Caco-2 (cell line): Measurements from ENCODE around the gene SPPL3. TPM values are rescaled to one million over a fixed set of nuclear protein-coding genes. Genes with fewer than 3 reads are reported as not detected.

Source experiments
- BruUV-seq: library from RNA; stranded (reverse); fragments of 400-500 nt; replicated peaks from 2 replicates; lab custom pipeline; 2021; lab: Mats Ljungman, UMichigan
- CTCF ChIA-PET: fragments of 300-600 bp; sonication (Branson Sonifier 250); formaldehyde crosslinking; loops from one replicate; lab custom pipeline; 2022; ENCODE audit warnings: antibody characterized with exemption; lab: Charles Lee
- POLR2A ChIA-PET: fragments of 300-600 bp; sonication (Branson Sonifier 250); formaldehyde crosslinking; loops from one replicate; lab custom pipeline; 2022; ENCODE audit warnings: antibody characterized with exemption; lab: Charles Lee
- DNase-seq, 2 experiments: peaks; one replicate each; pipeline versions ENCODE4 v3.0.0 to v3.0.0-alpha.2; 2020 to 2022
- H3K27me3 ChIP-seq: replicated peaks from 2 replicates; pipeline ENCODE4 v1.6.0; 2011; ENCODE audit warnings: low read length; ENCODE audit not compliant: control insufficient read depth, insufficient read depth
- H3K36me3 ChIP-seq: 2 replicates; pipeline ENCODE4 v1.5.1; 2011; ENCODE audit warnings: low read length; ENCODE audit not compliant: control insufficient read depth, insufficient read depth
- H3K4me1 ChIP-seq: fragments of 250-450 bp; sonication (Bioruptor Pico); 2 replicates; pipeline ENCODE4 v1.5.1; 2020; ENCODE audit warnings: mild to moderate bottlenecking
- H3K4me3 ChIP-seq: 2 replicates; pipeline ENCODE4 v1.5.1; 2011; ENCODE audit warnings: low read depth, mild to moderate bottlenecking, control low read depth, low read length
- H3K9me3 ChIP-seq: fragments of 250-450 bp; sonication (Bioruptor Pico); 2 replicates; pipeline ENCODE4 v1.5.1; 2020; ENCODE audit warnings: mild to moderate bottlenecking, moderate library complexity
- H3K27ac Mint-ChIP-seq: one replicate; pipeline ENCODE4 v1.8.0; 2022; ENCODE audit warnings: mixed read lengths; ENCODE audit not compliant: unreplicated experiment
- H3K27me3 Mint-ChIP-seq: one replicate; pipeline ENCODE4 v1.8.0; 2022; ENCODE audit warnings: mixed read lengths; ENCODE audit not compliant: insufficient read depth, unreplicated experiment
- H3K36me3 Mint-ChIP-seq: one replicate; pipeline ENCODE4 v1.8.0; 2022; ENCODE audit warnings: mild to moderate bottlenecking, mixed read lengths; ENCODE audit not compliant: insufficient read depth, unreplicated experiment
- H3K4me1 Mint-ChIP-seq: one replicate; pipeline ENCODE4 v1.8.0; 2022; ENCODE audit warnings: low read depth, mixed read lengths; ENCODE audit not compliant: unreplicated experiment
- H3K4me3 Mint-ChIP-seq: one replicate; pipeline ENCODE4 v1.8.0; 2022; ENCODE audit warnings: mild to moderate bottlenecking, moderate library complexity, mixed read lengths; ENCODE audit not compliant: unreplicated experiment
- H3K9me3 Mint-ChIP-seq: one replicate; pipeline ENCODE4 v1.8.0; 2022; ENCODE audit warnings: mixed read lengths; ENCODE audit not compliant: unreplicated experiment
- intact Hi-C: fragments of 100-400 bp; cut with micrococcal nuclease; formaldehyde crosslinking; loops from one replicate; pipeline ENCODE4 v1.10.0; 2022; ENCODE audit not compliant: unreplicated experiment
- total RNA-seq: library from RNA; stranded (reverse); gene quantifications from 2 replicates; pipeline ENCODE4 v1.2.3, GENCODE V29; 2022
- TF ChIP-seq, protein P1 (sequence below), 2 experiments: fragments of 200-600 bp in 1 of 2; IDR thresholded peaks; 1 replicate in 1 of 2; 2 replicates in 1 of 2; pipeline versions ENCODE4 v1.5.1 to v1.8.0; 2011 to 2022; ENCODE audit warnings: antibody characterized with exemption in 1 of 2, control low read depth in 1 of 2, inconsistent platforms in 1 of 2, low read depth in 1 of 2, low read length in 1 of 2, mild to moderate bottlenecking in 1 of 2, moderate library complexity in 1 of 2; ENCODE audit not compliant: insufficient read depth in 1 of 2, severe bottlenecking in 1 of 2, unreplicated experiment in 1 of 2

Gene SPPL3
- total RNA-seq, 1 experiment from 2014 or later: 63.4 TPM

- Mint-ChIP-seq H3K4me3 (no peak overlapping the region), H3K27ac (no peak overlapping the region), H3K4me1 (peaks cover 23% of the 10 kb centered on the region), H3K36me3 (peaks cover 25% of the 10 kb centered on the region), H3K27me3 (no peaks in the 10 kb centered on the region), H3K9me3 (no peaks in the 10 kb centered on the region)
- H3K4me3 ChIP-seq: no peak overlapping the region
- ChIA-PET CTCF (no interaction called here), POLR2A (interaction anchor here (0.8 kb wide), 1 partner anchor 58 kb away, joined by 3 read pairs; no protein-coding TSS in a partner anchor)
- H3K4me1 ChIP-seq: peaks cover 13% of the 10 kb centered on the region
- TF ChIP-seq, protein P1, sequence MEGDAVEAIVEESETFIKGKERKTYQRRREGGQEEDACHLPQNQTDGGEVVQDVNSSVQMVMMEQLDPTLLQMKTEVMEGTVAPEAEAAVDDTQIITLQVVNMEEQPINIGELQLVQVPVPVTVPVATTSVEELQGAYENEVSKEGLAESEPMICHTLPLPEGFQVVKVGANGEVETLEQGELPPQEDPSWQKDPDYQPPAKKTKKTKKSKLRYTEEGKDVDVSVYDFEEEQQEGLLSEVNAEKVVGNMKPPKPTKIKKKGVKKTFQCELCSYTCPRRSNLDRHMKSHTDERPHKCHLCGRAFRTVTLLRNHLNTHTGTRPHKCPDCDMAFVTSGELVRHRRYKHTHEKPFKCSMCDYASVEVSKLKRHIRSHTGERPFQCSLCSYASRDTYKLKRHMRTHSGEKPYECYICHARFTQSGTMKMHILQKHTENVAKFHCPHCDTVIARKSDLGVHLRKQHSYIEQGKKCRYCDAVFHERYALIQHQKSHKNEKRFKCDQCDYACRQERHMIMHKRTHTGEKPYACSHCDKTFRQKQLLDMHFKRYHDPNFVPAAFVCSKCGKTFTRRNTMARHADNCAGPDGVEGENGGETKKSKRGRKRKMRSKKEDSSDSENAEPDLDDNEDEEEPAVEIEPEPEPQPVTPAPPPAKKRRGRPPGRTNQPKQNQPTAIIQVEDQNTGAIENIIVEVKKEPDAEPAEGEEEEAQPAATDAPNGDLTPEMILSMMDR (IDR thresholded peaks at IDR 0.05; ENCODE audit: insufficient read depth in 1 of 2, low read depth in 1 of 2, low read length in 1 of 2, severe bottlenecking in 1 of 2, unreplicated experiment in 1 of 2): no peak
- peaks cover 13% of the 10 kb centered on the region; the same call in 1 of the 2 replicates for H3K9me3 ChIP-seq
- intact Hi-C loops: loop anchor here (2.0 kb wide), 1 partner anchor 22 kb away; no protein-coding TSS in a partner anchor
- H3K27me3 ChIP-seq: no peaks in the 10 kb centered on the region
- H3K36me3 ChIP-seq: no peaks in the 10 kb centered on the region
- BruUV-seq: no TSS peak
- DNase-seq: no peak
Observed at GRCh38 chr12:120798696-120799095, 105.5 kb downstream of the SPPL3 start.

- Histone ChIP-seq H3K9me3 (peaks cover 13% of the 10 kb centered on the region; the same call in 1 of the 2 replicates), H3K4me3 (no peak overlapping the region), H3K4me1 (peaks cover 13% of the 10 kb centered on the region), H3K27me3 (no peaks in the 10 kb centered on the region), H3K36me3 (no peaks in the 10 kb centered on the region)
- intact Hi-C loops: loop anchor here (2.0 kb wide), 1 partner anchor 21 kb away; no protein-coding TSS in a partner anchor
- TF ChIP-seq, protein P1 (IDR thresholded peaks at IDR 0.05; ENCODE audit: insufficient read depth in 1 of 2, low read depth in 1 of 2, low read length in 1 of 2, severe bottlenecking in 1 of 2, unreplicated experiment in 1 of 2): no peak
- H3K27me3 Mint-ChIP-seq: no peaks in the 10 kb centered on the region
- no peaks in the 10 kb centered on the region for H3K9me3 Mint-ChIP-seq
- CTCF ChIA-PET: interaction anchor here (0.6 kb wide), 1 partner anchor 308 kb away, joined by 4 read pairs; no protein-coding TSS in a partner anchor
- no peak overlapping the region for H3K27ac Mint-ChIP-seq
- no TSS peak for BruUV-seq
- peaks cover 23% of the 10 kb centered on the region for H3K4me1 Mint-ChIP-seq
- H3K36me3 Mint-ChIP-seq: peaks cover 29% of the 10 kb centered on the region
- no peak for DNase-seq
- POLR2A ChIA-PET: no interaction called here
- H3K4me3 Mint-ChIP-seq: no peak overlapping the region
Observed at GRCh38 chr12:120797677-120798642, 106.2 kb downstream of the SPPL3 start.

DNA sequence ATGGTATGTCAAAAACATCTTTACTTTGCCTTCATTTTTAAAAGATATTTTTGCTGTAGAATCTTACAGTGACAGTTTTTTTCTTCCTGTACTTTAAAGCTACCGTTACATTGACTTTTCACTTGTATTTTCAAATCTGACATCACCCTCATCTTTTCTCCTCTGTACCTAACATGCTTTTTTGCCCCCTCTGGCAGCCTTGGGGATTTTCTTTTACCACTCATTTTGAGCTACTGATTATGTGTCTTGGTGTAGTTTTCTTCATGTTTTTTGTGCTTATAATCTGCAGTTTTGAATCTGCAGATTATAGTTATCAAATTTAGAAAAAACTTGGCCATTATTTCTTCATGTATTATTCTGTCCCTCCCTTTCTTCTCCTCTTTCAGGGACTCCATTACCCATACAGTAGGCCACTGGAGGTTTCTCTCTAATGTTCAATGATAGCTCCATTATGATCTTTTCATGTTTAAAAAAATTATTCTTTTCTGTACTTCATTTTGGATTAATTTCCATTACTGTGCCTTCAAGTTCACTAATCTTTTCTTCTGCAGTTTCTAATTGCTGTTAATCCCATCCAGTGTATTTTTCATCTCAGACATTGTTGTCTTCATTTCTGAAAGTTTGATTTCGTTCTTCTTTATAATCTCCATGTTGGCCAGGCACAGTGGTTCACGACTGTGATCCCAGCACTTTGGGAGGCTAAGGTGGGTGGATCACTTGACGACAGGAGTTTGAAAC lies 108.5 kb downstream of the SPPL3 start:
- POLR2A ChIA-PET: no interaction called here
- Histone ChIP-seq H3K36me3 (no peaks in the 10 kb centered on the region), H3K4me1 (peaks cover 24% of the 10 kb centered on the region), H3K4me3 (no peak overlapping the region), H3K9me3 (peaks cover 13% of the 10 kb centered on the region; the same call in 1 of the 2 replicates), H3K27me3 (no peaks in the 10 kb centered on the region)
- Mint-ChIP-seq H3K4me3 (no peak overlapping the region), H3K9me3 (no peaks in the 10 kb centered on the region), H3K4me1 (peaks cover 20% of the 10 kb centered on the region), H3K36me3 (peaks cover 32% of the 10 kb centered on the region), H3K27me3 (no peaks in the 10 kb centered on the region), H3K27ac (no peak overlapping the region)
- TF ChIP-seq, protein P1 (IDR thresholded peaks at IDR 0.05; ENCODE audit: insufficient read depth in 1 of 2, low read depth in 1 of 2, low read length in 1 of 2, severe bottlenecking in 1 of 2, unreplicated experiment in 1 of 2): no peak
- DNase-seq: no peak
- intact Hi-C loops: no loop called here
- no TSS peak for BruUV-seq
- CTCF ChIA-PET: no interaction called here
